RWPE1 (cell line): ENCODE data around the gene ASB13.

ENCODE experiments used
- CTCF ChIA-PET: fragments of 350-600 bp; sonication (Branson Sonifier 250); formaldehyde crosslinking; extraction: SDS; loops from one replicate; lab custom pipeline; 2021; lab: Yijun Ruan, JAX
- POLR2A ChIA-PET: fragments of 400-600 bp; formaldehyde crosslinking; extraction: SDS; loops from one replicate; lab custom pipeline; 2020; ENCODE audit warnings: antibody characterized with exemption; ENCODE audit not compliant: low non-redundant PET; lab: Yijun Ruan, JAX
- DNase-seq: peaks from one replicate; pipeline ENCODE4 v3.0.0; 2012; ENCODE audit warnings: low spot score
- H3K27ac ChIP-seq: fragments of 450-650 bp; 2 replicates; pipeline ENCODE4 v1.5.1; 2017
- CTCF ChIP-seq: fragments of 450-650 bp; conservative IDR thresholded peaks from 2 replicates; pipeline ENCODE4 v1.5.1; 2017; ENCODE audit warnings: low read depth, mild to moderate bottlenecking

Gene ASB13, protein sequence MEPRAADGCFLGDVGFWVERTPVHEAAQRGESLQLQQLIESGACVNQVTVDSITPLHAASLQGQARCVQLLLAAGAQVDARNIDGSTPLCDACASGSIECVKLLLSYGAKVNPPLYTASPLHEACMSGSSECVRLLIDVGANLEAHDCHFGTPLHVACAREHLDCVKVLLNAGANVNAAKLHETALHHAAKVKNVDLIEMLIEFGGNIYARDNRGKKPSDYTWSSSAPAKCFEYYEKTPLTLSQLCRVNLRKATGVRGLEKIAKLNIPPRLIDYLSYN

GRCh38 chr10:5666008-5666840, at the start of gene ASB13:
Gene ASB13 (minus strand): TSS chr10:5666595. CDS start chr10:5666551, 44 bp downstream.
- POLR2A ChIA-PET: no interaction called here

GRCh38 chr10:5711642-5712041, 45.2 kb upstream of the ASB13 start:
- CTCF ChIA-PET: interaction anchor here (0.7 to 1.2 kb wide), 2 partner anchors 17 to 94 kb away, joined by 4 to 5 read pairs; no protein-coding TSS in a partner anchor
- no peak for DNase-seq
- POLR2A ChIA-PET: interaction anchor here (0.6 kb wide), 1 partner anchor 38 kb away, joined by 3 read pairs; no protein-coding TSS in a partner anchor
- no peak for TF ChIP-seq CTCF
- H3K27ac ChIP-seq: no peak overlapping the region

More at GRCh38 chr10:5666008-5666840, at the start of gene ASB13:
- peak; percentile 53 for DNase-seq
- CTCF ChIA-PET: no interaction called here
- H3K27ac ChIP-seq: peak within 1 kb of the TSS; percentile 72
- no peak for TF ChIP-seq CTCF

DNA sequence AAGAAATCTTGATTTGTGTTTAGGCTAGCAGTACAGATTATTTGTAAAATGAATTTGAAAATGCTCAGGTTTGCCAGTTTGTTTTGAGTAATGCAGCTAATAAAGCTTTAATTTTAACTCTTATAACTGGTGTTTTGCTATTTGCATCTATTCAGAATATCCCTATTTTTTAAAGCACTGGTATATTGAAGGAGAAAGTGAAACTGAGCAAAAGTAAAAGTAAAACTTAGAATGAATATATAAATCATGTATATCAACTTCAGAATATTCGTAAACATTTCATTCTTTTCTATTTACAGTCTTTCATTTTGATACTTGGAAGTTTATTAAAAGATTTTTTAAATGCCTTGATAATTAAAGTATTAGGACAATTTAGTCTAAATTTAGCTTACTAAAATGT, 44.5 kb upstream of the ASB13 start:
- no peak for TF ChIP-seq CTCF
- ChIA-PET POLR2A (no interaction called here), CTCF (interaction anchor here (0.6 kb wide), 1 partner anchor 1138 kb away, joined by 3 read pairs; no protein-coding TSS in a partner anchor)
- no peak for DNase-seq
- no peak overlapping the region for H3K27ac ChIP-seq

DNA sequence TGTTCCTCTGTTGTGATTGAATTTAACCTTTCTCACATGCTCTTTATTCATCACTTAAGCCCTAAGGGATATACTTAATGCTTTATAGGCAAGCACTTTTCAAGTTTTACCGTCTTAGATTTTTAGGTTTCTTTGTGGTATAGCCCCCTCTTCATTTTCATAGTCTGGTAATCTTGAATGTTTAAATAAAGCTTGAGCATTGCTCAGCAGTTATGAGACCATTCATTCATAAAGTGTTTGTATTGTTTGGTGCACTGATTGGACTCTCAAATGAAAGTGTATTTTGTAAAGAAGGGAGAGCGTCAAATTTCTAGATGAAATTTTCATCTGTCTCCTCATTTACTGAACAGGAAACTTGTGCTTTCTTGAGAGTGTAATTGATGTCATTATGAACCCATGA, 43.5 kb upstream of the ASB13 start:
- CTCF ChIA-PET: no interaction called here
- no peak overlapping the region for H3K27ac ChIP-seq
- POLR2A ChIA-PET: no interaction called here
- DNase-seq: no peak
- no peak for TF ChIP-seq CTCF

- no peak for TF ChIP-seq CTCF
- ChIA-PET CTCF (interaction anchor here (0.6 to 0.7 kb wide), 3 partner anchors 24 to 1167 kb away, joined by 3 read pairs; no protein-coding TSS in a partner anchor), POLR2A (no interaction called here)
- H3K27ac ChIP-seq: no peak overlapping the region
- DNase-seq: no peak
Observed at GRCh38 chr10:5708356-5708755, 42.0 kb upstream of the ASB13 start.

DNA sequence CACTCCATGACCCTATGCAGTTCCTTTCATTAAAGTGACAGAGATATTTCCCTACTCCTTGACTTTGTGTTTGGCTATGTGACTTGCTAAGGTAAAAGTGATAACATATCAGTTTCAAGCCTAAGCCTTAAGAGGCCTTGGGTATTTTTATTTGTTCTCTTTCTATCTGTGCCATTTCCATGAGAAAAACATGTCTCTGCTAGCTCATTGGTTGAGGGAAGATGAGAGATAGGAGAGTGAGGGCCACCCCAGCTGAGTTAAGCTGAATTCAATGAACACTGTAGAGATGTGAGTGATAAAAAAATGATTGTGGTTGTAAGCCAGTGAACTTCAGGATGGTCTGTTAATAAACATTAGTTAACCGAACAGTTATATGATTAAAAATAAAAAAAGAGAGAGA, 31.7 kb upstream of the ASB13 start:
- ChIA-PET POLR2A (no interaction called here), CTCF (interaction anchor here (0.6 kb wide), 1 partner anchor 632 kb away, joined by 3 read pairs; no protein-coding TSS in a partner anchor)
- DNase-seq: no peak
- no peak for TF ChIP-seq CTCF
- H3K27ac ChIP-seq: no peak overlapping the region
